Ishikawa (cell line): Measurements from ENCODE around the gene OSTC.

Experiments used
- CEBPB ChIP-seq: IDR thresholded peaks from 2 replicates; pipeline ENCODE4 v1.6.1; 2012
- EGR1 ChIP-seq: IDR thresholded peaks from 2 replicates; pipeline ENCODE4 v1.6.1; 2012
- EP300 ChIP-seq: IDR thresholded peaks from 2 replicates; pipeline ENCODE4 v1.6.1; 2012; ENCODE audit warnings: borderline replicate concordance
- NFIC ChIP-seq: IDR thresholded peaks from 2 replicates; pipeline ENCODE4 v1.6.1; 2012
- RAD21 ChIP-seq: IDR thresholded peaks from 2 replicates; pipeline ENCODE4 v1.6.1; 2012; ENCODE audit warnings: low read depth
- TAF1 ChIP-seq: IDR thresholded peaks from 2 replicates; pipeline ENCODE4 v1.6.1; 2012; ENCODE audit warnings: low read depth, mild to moderate bottlenecking
- TF ChIP-seq, protein P1 (sequence below): IDR thresholded peaks from 2 replicates; pipeline ENCODE4 v1.6.1; 2012
- TF ChIP-seq, protein P2 (sequence below): IDR thresholded peaks from 2 replicates; pipeline ENCODE4 v1.6.1; 2012; ENCODE audit warnings: low read depth, mild to moderate bottlenecking

DNA sequence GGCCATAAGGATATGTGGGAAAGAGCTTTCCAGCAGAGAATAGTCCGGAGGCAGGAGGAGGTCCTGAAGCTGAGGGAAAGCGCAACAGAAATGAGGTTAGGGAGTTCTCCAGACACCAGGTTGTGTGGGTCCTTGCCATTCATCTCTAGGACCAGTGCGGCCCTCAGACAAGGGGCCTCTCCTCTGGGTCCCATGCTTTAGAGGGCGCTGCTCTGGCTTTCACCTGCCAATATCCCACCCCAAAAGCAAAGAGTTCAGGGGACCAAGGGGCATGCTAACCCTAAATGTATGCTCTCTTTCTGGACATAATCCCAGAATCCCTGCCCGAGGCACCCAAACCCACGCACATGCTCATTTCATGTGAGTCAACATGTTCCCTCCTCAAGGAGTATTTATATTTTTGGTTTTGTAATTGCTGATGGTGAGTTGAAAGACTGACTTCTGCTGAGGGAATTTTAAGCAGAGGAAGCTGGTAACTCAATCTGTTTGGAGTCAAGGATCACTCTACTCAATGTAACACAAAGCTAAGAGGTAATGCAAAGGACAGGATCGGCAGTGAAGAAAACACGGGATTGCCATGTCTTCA lies 15.2 kb upstream of the OSTC start:
- TF ChIP-seq EGR1 (no peak), EP300 (no peak), TAF1 (no peak), RAD21 (no peak), CEBPB (no peak), NFIC (no peak)
- TF ChIP-seq, protein P1, sequence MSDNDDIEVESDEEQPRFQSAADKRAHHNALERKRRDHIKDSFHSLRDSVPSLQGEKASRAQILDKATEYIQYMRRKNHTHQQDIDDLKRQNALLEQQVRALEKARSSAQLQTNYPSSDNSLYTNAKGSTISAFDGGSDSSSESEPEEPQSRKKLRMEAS = no peak
- TF ChIP-seq, protein P2, sequence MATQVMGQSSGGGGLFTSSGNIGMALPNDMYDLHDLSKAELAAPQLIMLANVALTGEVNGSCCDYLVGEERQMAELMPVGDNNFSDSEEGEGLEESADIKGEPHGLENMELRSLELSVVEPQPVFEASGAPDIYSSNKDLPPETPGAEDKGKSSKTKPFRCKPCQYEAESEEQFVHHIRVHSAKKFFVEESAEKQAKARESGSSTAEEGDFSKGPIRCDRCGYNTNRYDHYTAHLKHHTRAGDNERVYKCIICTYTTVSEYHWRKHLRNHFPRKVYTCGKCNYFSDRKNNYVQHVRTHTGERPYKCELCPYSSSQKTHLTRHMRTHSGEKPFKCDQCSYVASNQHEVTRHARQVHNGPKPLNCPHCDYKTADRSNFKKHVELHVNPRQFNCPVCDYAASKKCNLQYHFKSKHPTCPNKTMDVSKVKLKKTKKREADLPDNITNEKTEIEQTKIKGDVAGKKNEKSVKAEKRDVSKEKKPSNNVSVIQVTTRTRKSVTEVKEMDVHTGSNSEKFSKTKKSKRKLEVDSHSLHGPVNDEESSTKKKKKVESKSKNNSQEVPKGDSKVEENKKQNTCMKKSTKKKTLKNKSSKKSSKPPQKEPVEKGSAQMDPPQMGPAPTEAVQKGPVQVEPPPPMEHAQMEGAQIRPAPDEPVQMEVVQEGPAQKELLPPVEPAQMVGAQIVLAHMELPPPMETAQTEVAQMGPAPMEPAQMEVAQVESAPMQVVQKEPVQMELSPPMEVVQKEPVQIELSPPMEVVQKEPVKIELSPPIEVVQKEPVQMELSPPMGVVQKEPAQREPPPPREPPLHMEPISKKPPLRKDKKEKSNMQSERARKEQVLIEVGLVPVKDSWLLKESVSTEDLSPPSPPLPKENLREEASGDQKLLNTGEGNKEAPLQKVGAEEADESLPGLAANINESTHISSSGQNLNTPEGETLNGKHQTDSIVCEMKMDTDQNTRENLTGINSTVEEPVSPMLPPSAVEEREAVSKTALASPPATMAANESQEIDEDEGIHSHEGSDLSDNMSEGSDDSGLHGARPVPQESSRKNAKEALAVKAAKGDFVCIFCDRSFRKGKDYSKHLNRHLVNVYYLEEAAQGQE = no peak
